GM12891 (cell line): Measurements from ENCODE around the gene GPR173.

Experiments
- PAX5 ChIP-seq: IDR thresholded peaks from 2 replicates; pipeline ENCODE4 v1.6.1; 2011; ENCODE audit warnings: low read length, moderate library complexity, mild to moderate bottlenecking; ENCODE audit not compliant: insufficient read depth, severe bottlenecking
- POLR2A ChIP-seq: IDR thresholded peaks from 2 replicates; pipeline ENCODE4 v1.6.1; 2011; ENCODE audit warnings: low read depth, low read length, control low read depth
- POLR2AphosphoS5 ChIP-seq: IDR thresholded peaks from 2 replicates; pipeline ENCODE4 v1.6.1; 2011; ENCODE audit warnings: low read depth, low read length, control low read depth
- SPI1 ChIP-seq: IDR thresholded peaks from 2 replicates; pipeline ENCODE4 v1.6.1; 2011; ENCODE audit warnings: low read depth, low read length, control low read depth

GRCh38 chrX:53071064-53071463, 22.5 kb downstream of the GPR173 start:
- no peak for TF ChIP-seq POLR2A
- no peak for TF ChIP-seq POLR2AphosphoS5
- TF ChIP-seq SPI1, result no peak
- TF ChIP-seq PAX5, result no peak
